ENCODE data around the gene CPNE7. TPM values are rescaled to one million over a fixed set of nuclear protein-coding genes. Genes with fewer than 3 reads are reported as not detected.

CPNE7 gene
- total and polyA plus RNA-seq, 2 of the 4 experiments (the other 2 are of a cell fraction): 5.4 to 17.4 TPM

- TF ChIP-seq RFX5 (IDR thresholded peaks at IDR 0.05; ENCODE audit: low read depth, low read length): no peak
- no peak for TF ChIP-seq MAFK (IDR thresholded peaks at IDR 0.05; ENCODE audit: low read depth, low read length)
- TF ChIP-seq BHLHE40 (IDR thresholded peaks at IDR 0.05; ENCODE audit: low read depth, low read length): no peak
Observed at GRCh38 chr16:89586218-89586617, 10.7 kb downstream of the CPNE7 start (continued).

- H4K91ac ChIP-seq (ENCODE audit: insufficient read depth, low read depth, low read length): no peak overlapping the region
- no peak overlapping the region for H3K18ac ChIP-seq (ENCODE audit: low read depth, low read length)
- POLR2A ChIA-PET (ENCODE audit: unreplicated experiment): no interaction called here
- no peak overlapping the region for H4K8ac ChIP-seq (ENCODE audit: low read depth in 2 of 2, low read length in 2 of 2)
- H3K79me1 ChIP-seq (ENCODE audit: low read depth in 1 of 2, low read length in 2 of 2): peaks cover 0 to 4% of the 10 kb centered on the region in 2 experiments; a peak in 1 of 4 replicates
- no peak overlapping the region for H3K4me2 ChIP-seq (ENCODE audit: low read depth, low read length)
- no peak overlapping the region for H2BK20ac ChIP-seq (ENCODE audit: low read depth, low read length)
- no peak overlapping the region for H3K4me3 ChIP-seq (ENCODE audit: insufficient read depth, low read depth, low read length)
- no peak overlapping the region for H2AFZ ChIP-seq (replicated peaks; ENCODE audit: low read length, poor library complexity)
- dilution Hi-C loops (cut with HindIII; ENCODE audit: low sequenced_read_pairs, unreplicated experiment): no loop called here
- H2BK5ac ChIP-seq (ENCODE audit: low read depth, low read length, poor library complexity, severe bottlenecking): no peak overlapping the region
- H3K4ac ChIP-seq (ENCODE audit: low read depth, low read length): no peak overlapping the region
- H4K5ac ChIP-seq (ENCODE audit: low read depth, low read length): no peak overlapping the region
- H3K9me3 ChIP-seq (ENCODE audit: control insufficient read depth, insufficient read depth, low read length): no peaks in the 10 kb centered on the region
- H3K9ac ChIP-seq (ENCODE audit: low read depth, low read length): no peak overlapping the region
- TF ChIP-seq ELK1 (IDR thresholded peaks at IDR 0.05; ENCODE audit: borderline replicate concordance, low read depth, low read length) (no peak), CTCF (conservative IDR thresholded peaks at IDR 0.05; ENCODE audit: low read depth, low read length) (no peak), RFX5 (IDR thresholded peaks at IDR 0.05; ENCODE audit: low read depth, low read length) (no peak), RCOR1 (IDR thresholded peaks at IDR 0.05; ENCODE audit: insufficient replicate concordance, low read length) (no peak), RAD21 (IDR thresholded peaks at IDR 0.05; ENCODE audit: low read length) (no peak), MXI1 (IDR thresholded peaks at IDR 0.05; ENCODE audit: borderline replicate concordance, low read depth, low read length) (no peak), MAZ (IDR thresholded peaks at IDR 0.05; ENCODE audit: borderline replicate concordance, low read depth, low read length) (no peak)
- no peak overlapping the region for H2BK15ac ChIP-seq (ENCODE audit: low read depth, low read length)
- in situ Hi-C loops (cut with MboI; ENCODE audit: low sequenced_read_pairs): no loop called here
- H3K56ac ChIP-seq (ENCODE audit: extremely low read depth, insufficient read depth, low read length): no peak overlapping the region
- peak overlapping the region; percentile 78 for H2AK9ac ChIP-seq (replicated peaks; ENCODE audit: low read depth, low read length, poor library complexity)
- H3K9me1 ChIP-seq (ENCODE audit: insufficient read depth, low read length): peaks cover 10% of the 10 kb centered on the region
- peaks cover 8% of the 10 kb centered on the region for H3K4me1 ChIP-seq (ENCODE audit: control insufficient read depth, insufficient read depth, low read length)
- ATAC-seq (ENCODE audit: low read depth): no peak
- 98% methylated on average over 9 of the region's 25 CpGs; no CpG with 5 or more reads in 1 of the 2 experiments for WGBS, 2 experiments (ENCODE audit: extremely low coverage in 2 of 2, insufficient read length in 1 of 2)
- no peaks in the 10 kb centered on the region for H3K36me3 ChIP-seq (ENCODE audit: control insufficient read depth, insufficient read depth, low read length)
- intact Hi-C loops (cut with micrococcal nuclease): no loop called here
- no peaks in the 10 kb centered on the region for H4K20me1 ChIP-seq (ENCODE audit: insufficient read depth, low read length)
- H3K27me3 ChIP-seq (ENCODE audit: control insufficient read depth, insufficient read depth, low read length): no peaks in the 10 kb centered on the region
- BruUV-seq (replicated peaks): no TSS peak
- H3K27ac ChIP-seq (ENCODE audit: insufficient read depth, low read length): no peak overlapping the region
- no peak overlapping the region for H3K14ac ChIP-seq (replicated peaks; ENCODE audit: low read depth, low read length)
- DNase-seq: no peak
- CTCF ChIA-PET: no interaction called here
- H2BK120ac ChIP-seq (ENCODE audit: low read depth, low read length): no peak overlapping the region
- H3K23ac ChIP-seq (ENCODE audit: low read depth, low read length): no peak overlapping the region
- H2AK5ac ChIP-seq (ENCODE audit: low read depth, low read length): peak overlapping the region; percentile 28; the same call in 1 of the 2 replicates
Observed at GRCh38 chr16:89586853-89587252, 11.3 kb downstream of the CPNE7 start.
